Measurements from ENCODE around the gene SH3BP4. TPM values are rescaled to one million over a fixed set of nuclear protein-coding genes. Genes with fewer than 3 reads are reported as not detected.
A peak's percentile ranks its signal among the peaks of the same experiment; 100 is the strongest.

SH3BP4 gene
- total and polyA plus RNA-seq, 2 of the 8 experiments (the other 6 are each of a cell fraction or from before 2014, with no cell fraction given): 28.3 to 35.4 TPM

GRCh38 chr2:234996069-234996940 lies 44.5 kb downstream of the SH3BP4 start:
- Histone ChIP-seq H2BK20ac (ENCODE audit: low read length) (no peak overlapping the region), H2AFZ (ENCODE audit: low read length) (no peak overlapping the region), H2BK15ac (ENCODE audit: low read length) (no peak overlapping the region; the same call in 1 of the 2 replicates), H2BK12ac (ENCODE audit: low read depth, low read length) (peak overlapping the region; percentile 72), H3K4ac (replicated peaks; ENCODE audit: insufficient read length, low read depth, low read length) (no peak overlapping the region), H3K4me1 (replicated peaks in 1 of 4; ENCODE audit: control insufficient read depth in 3 of 4, insufficient read depth in 4 of 4, low read length in 3 of 4) (peaks cover 3 to 54% (median 31%) of the 10 kb centered on the region in 4 experiments), H3K23ac (ENCODE audit: insufficient read length) (no peak overlapping the region), H3K14ac (ENCODE audit: insufficient read length) (no peak overlapping the region), H4K8ac (ENCODE audit: extremely low read depth, insufficient read depth, low read length) (no peak overlapping the region), H4K20me1 (replicated peaks in 1 of 2; ENCODE audit: control insufficient read depth in 1 of 2, insufficient read depth in 2 of 2, low read length in 2 of 2) (peaks cover 0 to 5% of the 10 kb centered on the region in 2 experiments), H3K79me1 (ENCODE audit: low read depth, low read length) (peaks cover 35% of the 10 kb centered on the region), H3K56ac (replicated peaks; ENCODE audit: insufficient read length, low read depth, low read length) (no peak overlapping the region), H3K79me2 (ENCODE audit: control insufficient read depth in 1 of 2, insufficient read depth in 2 of 2, low read length in 2 of 2) (peaks cover 20 to 84% of the 10 kb centered on the region in 2 experiments), H4K91ac (replicated peaks; ENCODE audit: insufficient read length, low read length) (no peak overlapping the region), H3K9me3 (ENCODE audit: insufficient read depth in 2 of 2, low read depth in 1 of 2, low read length in 1 of 2) (no peaks in the 10 kb centered on the region), H4K5ac (ENCODE audit: insufficient read length, low read depth, low read length) (no peak overlapping the region), H3K9ac (replicated peaks in 1 of 4; ENCODE audit: extremely low read depth in 1 of 4, low read depth in 3 of 4, low read length in 3 of 4) (0 out of 7 replicates have a peak overlapping the region, but pooled peaks of 1 of the 4 experiments have one; percentile 27), H3K4me2 (ENCODE audit: insufficient read depth in 1 of 2, low read depth in 2 of 2, low read length in 2 of 2) (peak overlapping the region; percentile 32 to 53; a peak in 3 of 4 replicates), H3K4me3 (ENCODE audit: extremely low read depth in 1 of 4, insufficient read depth in 2 of 4, low read depth in 3 of 4, low read length in 4 of 4) (peak overlapping the region in 1 of 4 experiments; percentile 26; a peak in 1 of 8 replicates), H2BK5ac (ENCODE audit: low read depth, low read length) (peak overlapping the region; percentile 36), H2AK5ac (ENCODE audit: low read depth, low read length) (peak overlapping the region; percentile 78), H3K27ac (ENCODE audit: low read depth, low read length) (peak overlapping the region; percentile 59; the same call in 1 of the 2 replicates), H3K23me2 (ENCODE audit: low read depth, low read length) (no peaks in the 10 kb centered on the region), H3K18ac (ENCODE audit: extremely low read depth, low read length) (peak overlapping the region; percentile 9), H3K27me3 (replicated peaks in 1 of 4; ENCODE audit: control insufficient read depth in 3 of 4, extremely low read depth in 1 of 4, insufficient read depth in 3 of 4, low read length in 3 of 4) (no peaks in the 10 kb centered on the region), H3K36me3 (ENCODE audit: control insufficient read depth in 2 of 4, insufficient read depth in 4 of 4, low read length in 3 of 4) (peaks cover 0 to 26% (median 0%) of the 10 kb centered on the region in 4 experiments; a peak in 2 of 8 replicates), H2BK120ac (replicated peaks; ENCODE audit: low read depth, low read length) (no peak overlapping the region)
- ChIA-PET POLR2A (ENCODE audit: partially characterized antibody) (interaction anchor here (0.8 to 3.7 kb wide), 4 partner anchors 12 to 18 kb away, joined by 3 to 17 read pairs (median 4); no protein-coding TSS in a partner anchor), CTCF (ENCODE audit: partially characterized antibody) (interaction anchor here (0.6 to 2.1 kb wide), 9 partner anchors 9 to 120 kb away, joined by 3 to 6 read pairs (median 3); no protein-coding TSS in a partner anchor)
- 46% methylated on average over 18 of the region's 18 CpGs; no CpG with 5 or more reads in 1 of the 2 experiments for WGBS, 2 experiments (ENCODE audit: extremely low coverage in 1 of 2, insufficient coverage in 1 of 2, insufficient read length in 1 of 2, insufficient replicate concordance in 2 of 2, low coverage in 1 of 2, low lambda C conversion rate in 2 of 2, missing lambda C conversion rate in 1 of 2)
- DNase-seq (ENCODE audit: low read depth in 1 of 2, low spot score in 2 of 2) (peak; percentile 68 to 87), FAIRE-seq (peak; percentile 63)
- no peak for TF ChIP-seq RBBP5 (IDR thresholded peaks at IDR 0.05; ENCODE audit: borderline replicate concordance, low read depth, low read length)
